CD4-positive, alpha-beta T cell treated with Interleukin-6 at 100 ng/mL for 8 hours (primary cell): ENCODE measurements around the gene TBX5.

Experiments used
- DNase-seq: peaks from one replicate; pipeline ENCODE4 v3.0.0-alpha.2; 2020; ENCODE audit warnings: mixed read lengths, low spot score

TBX5 gene

DNA sequence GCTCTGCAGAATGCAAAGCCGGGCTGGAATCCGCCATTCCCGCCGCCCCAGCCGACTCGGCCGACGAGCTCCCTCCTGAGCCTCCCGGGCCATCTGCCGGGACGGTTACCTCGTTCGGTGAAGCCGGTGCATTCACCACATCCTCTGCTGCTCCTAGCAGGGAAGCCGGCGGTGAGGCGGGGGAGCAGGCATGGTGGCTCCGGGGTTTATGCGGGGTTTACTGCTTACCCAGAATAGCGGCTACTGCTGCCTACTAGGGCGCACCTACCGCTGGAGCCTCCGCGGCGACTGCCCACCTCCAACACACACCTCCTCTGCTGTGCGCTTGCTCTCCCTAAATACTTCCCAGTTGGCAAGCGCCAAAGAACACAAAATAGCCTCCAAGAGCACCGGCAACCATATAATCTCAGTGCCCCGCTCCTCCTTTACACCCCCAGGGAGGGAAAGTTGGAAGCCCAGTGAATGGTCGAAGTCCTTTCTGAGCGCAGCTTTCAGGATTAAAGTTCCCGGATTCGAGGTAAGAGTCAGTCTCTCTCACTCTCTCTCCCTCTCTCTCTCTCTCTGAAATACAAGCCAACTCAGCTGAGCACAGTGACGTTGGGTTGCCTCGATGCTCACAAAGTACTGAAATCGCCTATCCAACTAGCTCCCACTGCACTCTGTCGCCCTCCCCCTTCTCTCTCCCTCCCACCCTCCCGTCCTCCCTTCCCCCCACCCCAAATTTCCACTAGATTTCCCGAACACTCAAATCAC is at the start of gene TBX5:
TBX5 (minus strand) TSS at position 626 of the 753 bp plus-strand sequence. CDS start 2,246 bp downstream, outside the sequence.
- DNase-seq = no peak

- DNase-seq = no peak
Observed at GRCh38 chr12:114451657-114452056, 45.7 kb upstream of the TBX5 start.

DNA sequence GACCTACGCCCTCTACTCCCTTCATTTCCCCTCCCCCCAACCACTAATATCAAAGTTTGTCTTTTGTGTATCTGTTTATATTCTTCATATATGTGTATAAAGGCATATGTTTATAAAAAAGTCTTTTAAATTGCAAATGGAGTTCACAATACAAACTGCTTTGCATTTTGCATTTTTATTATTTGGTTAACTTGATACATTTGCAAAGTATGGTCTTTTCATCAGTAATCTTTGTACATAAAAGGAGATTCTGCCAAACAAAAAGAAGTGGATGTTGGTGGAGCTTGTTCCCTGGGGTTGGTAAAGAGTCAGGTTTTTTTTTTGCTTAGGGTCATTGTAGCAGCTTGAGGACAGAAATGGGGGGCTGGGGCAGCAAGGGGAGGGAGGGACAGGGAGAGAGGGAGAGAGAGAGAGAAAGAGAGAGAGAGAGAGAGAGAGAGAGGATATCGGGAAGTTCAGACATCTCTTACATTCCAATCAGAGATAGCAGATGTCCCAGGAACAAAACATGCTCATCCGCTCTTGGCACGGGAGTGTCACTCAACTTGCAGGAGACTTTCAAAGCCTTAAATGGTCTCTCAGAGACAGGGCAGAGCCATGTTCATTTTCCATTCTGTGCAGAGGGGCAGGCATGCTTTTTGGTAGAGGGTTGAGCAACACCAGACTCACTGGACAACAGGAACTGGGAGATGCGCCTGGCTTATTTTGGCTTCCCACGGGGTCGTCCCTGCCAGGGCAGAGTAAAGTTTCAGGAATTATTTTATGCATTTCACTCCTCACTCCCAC is 44.8 kb upstream of the TBX5 start:
- DNase-seq = no peak

DNA sequence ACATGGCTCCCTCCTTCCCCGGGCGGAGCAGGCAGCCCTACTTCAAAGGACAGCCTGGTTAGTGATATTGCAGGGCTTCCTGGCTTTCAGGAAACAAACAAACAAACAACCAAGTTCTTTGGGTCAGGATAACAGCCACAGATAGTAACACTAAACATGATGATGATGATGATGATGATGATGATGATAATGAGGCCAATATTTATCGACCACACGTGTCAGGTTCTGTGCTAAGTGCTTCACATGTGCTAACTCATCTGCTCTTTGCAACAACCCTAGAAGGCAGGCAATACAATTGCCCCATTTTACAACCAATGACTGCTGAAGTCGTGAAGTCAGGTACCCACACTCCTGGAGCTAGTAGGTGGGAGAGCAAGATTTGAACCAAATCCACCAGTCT is 44.1 kb upstream of the TBX5 start:
- DNase-seq = no peak

DNA sequence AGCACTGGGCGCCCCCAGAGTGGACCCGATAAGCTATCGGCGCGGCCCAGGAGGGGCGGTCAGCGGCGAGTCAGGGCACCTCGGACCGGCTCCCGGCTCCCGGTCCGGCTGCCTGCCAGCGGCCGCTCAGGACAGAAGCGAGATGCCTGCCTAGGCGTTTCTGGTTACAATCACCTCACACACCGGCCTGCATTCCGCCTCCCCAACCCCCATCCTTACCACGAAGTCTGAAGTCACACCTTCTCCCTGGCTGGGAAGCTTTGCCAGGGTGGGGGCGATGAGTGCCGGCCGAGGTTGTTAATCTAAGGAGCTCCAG is 42.6 kb upstream of the TBX5 start:
- no peak for DNase-seq

GRCh38 chr12:114447799-114448617 is 42.1 kb upstream of the TBX5 start:
- DNase-seq = no peak

DNA sequence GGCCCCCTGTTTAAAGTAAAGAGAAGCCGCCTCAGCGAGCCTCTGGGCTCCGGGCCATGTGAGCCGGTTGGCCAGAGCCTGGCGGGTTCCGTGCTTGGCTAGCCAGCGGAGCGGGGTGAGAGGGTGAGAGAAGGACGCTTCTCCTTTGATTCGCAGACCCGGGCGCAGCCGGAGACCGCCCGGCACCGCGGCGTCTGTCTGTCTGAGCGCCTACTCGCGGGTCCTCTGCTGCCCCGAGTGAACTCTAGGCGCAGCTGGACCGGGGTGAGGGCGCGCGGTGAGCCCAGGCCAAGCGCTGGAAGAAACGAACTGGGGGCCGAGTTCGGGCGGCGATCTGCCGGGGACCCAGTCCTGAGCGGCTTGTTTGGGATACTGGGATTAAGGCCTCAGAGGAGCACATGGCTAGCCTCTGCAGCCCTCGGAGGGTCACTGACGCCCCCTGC is 41.4 kb upstream of the TBX5 start:
- DNase-seq = no peak

GRCh38 chr12:114445401-114446323 is 39.7 kb upstream of the TBX5 start:
- no peak for DNase-seq

GRCh38 chr12:114444422-114445279 is 38.7 kb upstream of the TBX5 start:
- DNase-seq = no peak

DNA sequence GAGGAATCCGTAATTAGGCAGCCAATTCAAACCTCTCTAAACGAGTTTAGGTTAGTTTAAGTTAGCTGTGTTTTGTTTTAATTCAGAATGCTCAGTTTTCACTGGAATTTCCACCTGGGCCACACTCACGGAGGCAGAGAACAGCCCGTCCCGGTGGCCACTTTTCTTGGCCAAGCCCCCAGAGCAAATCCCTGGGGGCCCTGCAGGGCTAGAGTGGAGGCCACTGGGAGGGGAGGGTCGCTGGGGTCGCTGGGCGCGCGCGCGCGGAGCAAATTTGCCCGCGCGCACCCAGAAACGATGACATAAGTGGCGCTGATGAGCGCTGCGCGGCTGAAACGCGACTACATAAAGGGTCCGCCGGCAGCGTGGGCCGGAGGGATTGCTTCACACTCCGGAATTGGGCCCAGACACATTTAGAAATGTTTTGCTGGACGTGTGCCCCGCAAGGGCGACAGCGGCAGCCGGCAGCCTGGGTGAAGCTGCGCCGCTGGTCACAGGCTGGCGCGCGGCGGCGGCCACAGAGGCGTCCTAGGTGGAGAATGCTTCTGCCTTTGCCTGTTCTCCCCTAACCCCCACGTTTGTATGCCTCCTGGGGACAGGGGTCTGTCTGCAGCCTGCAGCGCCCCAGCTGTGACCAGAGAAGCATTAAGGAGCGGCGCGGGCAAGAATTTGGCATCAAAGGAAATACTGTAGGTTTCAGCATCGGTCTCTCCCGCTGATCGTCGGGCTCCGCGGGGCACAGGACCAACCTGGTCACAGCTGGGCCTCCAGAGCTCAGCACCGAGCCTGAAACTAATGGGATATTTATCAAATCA is 37.9 kb upstream of the TBX5 start:
- DNase-seq = no peak

- no peak for DNase-seq
Observed at GRCh38 chr12:114442578-114442977, 36.6 kb upstream of the TBX5 start.

GRCh38 chr12:114441545-114441944 is 35.6 kb upstream of the TBX5 start:
- DNase-seq = no peak

DNA sequence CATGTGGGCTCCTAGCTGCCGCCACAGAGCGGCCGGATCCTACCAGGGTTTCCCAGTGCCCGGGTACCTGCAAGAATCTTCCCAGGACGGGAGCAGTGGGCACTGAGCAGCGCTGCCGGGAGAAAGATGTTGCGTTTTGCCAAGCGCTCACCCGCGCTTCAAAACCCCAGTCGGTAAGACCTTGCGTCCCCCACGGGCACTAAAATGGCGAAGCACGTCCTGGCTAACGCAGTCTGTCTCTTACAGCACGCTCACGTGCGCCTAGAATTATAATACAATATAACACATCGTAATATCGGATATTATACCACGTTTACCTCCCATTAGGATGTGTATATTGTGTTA is 35.1 kb upstream of the TBX5 start:
- DNase-seq = no peak

DNA sequence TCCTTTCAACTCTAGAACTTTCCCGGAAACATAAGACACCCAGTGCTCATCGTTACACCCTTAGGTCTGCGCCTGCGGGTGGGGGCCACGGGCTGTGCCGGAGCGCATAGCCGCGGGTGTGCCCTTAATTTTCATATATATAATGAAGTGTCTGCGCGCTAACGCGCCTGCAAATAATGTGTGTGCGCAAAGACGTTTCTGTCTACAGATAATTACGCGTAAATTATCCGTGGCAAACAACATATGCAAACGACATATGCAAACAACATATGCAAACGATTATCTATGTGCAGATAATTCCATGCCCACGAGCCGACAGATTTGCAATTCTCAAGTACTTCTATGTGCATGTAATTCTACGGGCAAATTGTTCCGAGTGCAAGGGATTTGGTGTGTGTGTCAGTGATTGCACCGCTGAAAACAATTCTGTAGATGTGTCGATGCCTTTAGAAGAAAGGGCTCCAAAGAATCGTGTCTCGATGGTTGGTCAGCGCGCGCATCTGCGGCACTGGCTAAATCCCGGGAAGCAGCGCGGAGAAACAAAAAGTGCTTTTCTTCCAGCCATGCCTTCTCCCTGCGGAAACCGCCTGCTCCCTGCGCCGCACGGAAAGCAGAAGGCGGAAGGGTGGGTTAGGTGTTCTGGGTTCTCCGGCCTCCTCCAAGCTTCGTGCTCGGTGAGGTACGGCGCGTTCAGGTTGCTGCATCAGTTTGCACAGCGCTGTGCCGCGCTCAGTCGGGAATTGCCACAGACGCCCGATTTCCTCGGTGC is 34.5 kb upstream of the TBX5 start:
- DNase-seq = no peak

GRCh38 chr12:114439817-114440216 is 33.9 kb upstream of the TBX5 start:
- DNase-seq = no peak

DNA sequence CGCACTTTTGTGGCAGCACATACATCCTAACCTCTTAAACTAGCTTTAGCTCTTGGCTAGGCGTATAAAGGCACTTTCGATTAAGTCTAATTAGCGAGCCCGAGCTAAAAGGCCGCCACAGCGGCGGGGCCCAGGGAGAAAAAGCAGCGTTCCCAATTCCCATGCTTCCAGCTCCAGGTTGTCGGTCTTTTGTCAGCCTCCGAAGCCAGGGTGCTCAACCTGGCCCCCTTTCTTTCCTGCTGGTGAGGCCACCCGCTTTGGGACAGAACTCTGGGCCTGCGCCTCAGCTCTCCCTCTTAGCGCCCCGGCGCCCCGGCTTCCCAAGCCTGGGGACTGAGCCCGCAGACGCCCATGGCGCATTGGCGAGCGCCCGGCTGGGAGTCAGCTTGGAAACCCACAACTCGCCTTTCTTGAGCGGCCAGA is 33.3 kb upstream of the TBX5 start:
- DNase-seq = no peak

DNA sequence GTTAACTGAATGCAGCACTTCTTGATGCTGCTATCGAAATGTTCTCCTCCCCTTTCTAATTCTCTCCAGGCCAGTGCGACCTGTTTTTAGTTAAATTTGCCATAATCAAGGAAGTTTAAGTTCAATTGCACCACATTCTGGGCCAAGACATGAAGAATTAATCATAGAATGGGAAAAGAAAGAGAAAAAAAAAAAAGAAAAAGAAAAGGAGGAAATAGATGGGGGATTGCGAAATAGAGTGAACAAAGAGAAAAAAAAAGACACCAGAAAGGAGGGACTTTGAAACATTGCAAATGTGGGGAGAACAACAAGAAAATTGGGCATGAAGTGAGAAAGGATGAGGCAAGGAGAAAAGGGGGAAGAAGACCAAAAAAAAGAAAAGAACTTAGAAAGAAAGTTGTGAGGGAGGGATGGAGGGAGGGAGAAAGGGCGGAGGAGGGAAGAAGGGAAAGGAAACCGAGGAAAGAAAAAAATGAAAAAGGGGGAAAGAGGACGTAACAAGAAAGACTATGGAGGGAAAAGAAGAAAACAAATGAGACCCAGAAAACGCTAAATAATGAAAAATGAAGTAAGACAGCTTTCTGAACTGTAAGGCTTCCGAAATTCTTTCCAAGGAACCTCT is 32.8 kb upstream of the TBX5 start:
- DNase-seq = no peak

- no peak for DNase-seq
Observed at GRCh38 chr12:114434341-114434740, 28.4 kb upstream of the TBX5 start.

DNA sequence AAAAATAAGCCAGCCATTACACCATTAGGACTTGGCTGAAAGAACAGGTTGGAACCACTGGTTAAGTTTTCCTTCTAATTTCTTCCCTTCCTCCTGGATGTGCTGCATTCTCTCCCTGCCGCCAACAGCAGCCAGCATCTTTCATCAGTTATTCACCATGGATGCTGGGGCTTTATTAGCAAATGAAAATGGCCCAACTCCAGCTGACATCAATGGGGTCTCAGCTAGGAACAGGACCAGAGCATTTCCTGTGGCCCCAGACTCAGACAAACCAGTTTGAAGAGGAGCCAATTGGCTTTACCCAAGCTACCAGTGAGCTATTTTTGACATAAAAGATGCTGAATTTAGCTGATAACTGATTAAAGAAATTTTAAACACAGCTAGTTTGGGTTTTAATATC is 26.0 kb upstream of the TBX5 start:
- no peak for DNase-seq
